Stimulated activated CD4-positive, alpha-beta T cell treated with anti-CD3 and anti-CD28 coated beads, TNF-alpha, amount 100 ng/mL, for 4 hours (primary cell): ENCODE results near the gene LPCAT3.
A peak's percentile ranks its signal among the peaks of the same experiment; 100 is the strongest.

Experiments used
- DNase-seq, 3 experiments: peaks; one replicate each; pipeline ENCODE4 v3.0.0-alpha.2; 2020; ENCODE audit warnings: low read depth in 3 of 3

Gene LPCAT3

GRCh38 chr12:6998715-6999451 is 19.4 kb downstream of the LPCAT3 start:
- no peak for DNase-seq

GRCh38 chr12:6996040-6996441 is 22.2 kb downstream of the LPCAT3 start:
- DNase-seq: no peak

GRCh38 chr12:6987956-6988553 is 30.2 kb downstream of the LPCAT3 start:
- no peak for DNase-seq

GRCh38 chr12:6982532-6982931 is 35.7 kb downstream of the LPCAT3 start:
- no peak for DNase-seq

- no peak for DNase-seq
Observed at GRCh38 chr12:6981152-6982052, 36.9 kb downstream of the LPCAT3 start.

GRCh38 chr12:6980740-6981139 is 37.5 kb downstream of the LPCAT3 start:
- DNase-seq: no peak

GRCh38 chr12:6980075-6980474 is 38.2 kb downstream of the LPCAT3 start:
- no peak for DNase-seq

- DNase-seq: no peak
Observed at GRCh38 chr12:6979453-6979852, 38.8 kb downstream of the LPCAT3 start.

- no peak for DNase-seq
Observed at GRCh38 chr12:6979021-6979420, 39.3 kb downstream of the LPCAT3 start.

GRCh38 chr12:6978611-6979011 is 39.7 kb downstream of the LPCAT3 start:
- DNase-seq: no peak

- DNase-seq: no peak
Observed at GRCh38 chr12:6978188-6978587, 40.1 kb downstream of the LPCAT3 start.

- no peak for DNase-seq
Observed at GRCh38 chr12:6977653-6978052, 40.6 kb downstream of the LPCAT3 start.

GRCh38 chr12:6975297-6976032 is 42.8 kb downstream of the LPCAT3 start:
- no peak for DNase-seq

- no peak for DNase-seq
Observed at GRCh38 chr12:6974180-6974579, 44.1 kb downstream of the LPCAT3 start.

- DNase-seq: no peak
Observed at GRCh38 chr12:6970096-6970527, 48.2 kb downstream of the LPCAT3 start.

- DNase-seq: no peak
Observed at GRCh38 chr12:6968426-6968825, 49.9 kb downstream of the LPCAT3 start.

- DNase-seq: no peak
Observed at GRCh38 chr12:6967651-6968100, 50.6 kb downstream of the LPCAT3 start.

- DNase-seq: no peak
Observed at GRCh38 chr12:6966351-6966750, 51.9 kb downstream of the LPCAT3 start.

GRCh38 chr12:6965714-6966113 is 52.6 kb downstream of the LPCAT3 start:
- no peak for DNase-seq

GRCh38 chr12:6965026-6965661 is 53.1 kb downstream of the LPCAT3 start:
- DNase-seq: peak; percentile 76 to 88 (median 78)

- no peak for DNase-seq
Observed at GRCh38 chr12:6964605-6965025, 53.7 kb downstream of the LPCAT3 start.
